Measurements from ENCODE around the gene MATCAP1. TPM values are rescaled to one million over a fixed set of nuclear protein-coding genes. Genes with fewer than 3 reads are reported as not detected.
A peak's percentile ranks its signal among the peaks of the same experiment; 100 is the strongest.

Gene MATCAP1
- total RNA-seq = 1 to 10 TPM; 4.2 to 7.5 TPM
- polyA plus RNA-seq = under 1 TPM; 0.28 to 0.98 (median 0.75) TPM
- 6.1 to 10.5 (median 8.4) reads per million in 6 experiments for total RNA-seq

- Mint-ChIP-seq H3K9me3 (no peaks in the 10 kb centered on the region), H3K27me3 (peaks cover 2 to 12% (median 7%) of the 10 kb centered on the region in 5 donors), H3K4me3 (peak within 1 kb of the TSS in 6 of 10 donors; percentile 55 to 90 (median 80)), H3K27ac (peak within 1 kb of the TSS in 5 of 10 donors; percentile 15 to 89 (median 66)), H3K4me1 (peaks cover 10 to 16% (median 11%) of the 10 kb centered on the region in 4 donors), H3K36me3 (no peaks in the 10 kb centered on the region)
- DNase-seq (peak; percentile 82 to 97 (median 94)), ATAC-seq (peak; percentile 91 to 95)
- POLR2A ChIA-PET = interaction anchor here (0.6 to 2.5 kb wide), 6 partner anchors 9 to 156 kb away, joined by 3 to 15 read pairs (median 4); partner anchors contain the start of genes E2F4, FBXL8, FHOD1 and TRADD
Observed at GRCh38 chr16:67183627-67184452, at the start of gene MATCAP1. TSS of gene MATCAP1 (minus strand) at chr16:67183963. CDS start at chr16:67180610, 3,353 bp downstream.

- POLR2A ChIA-PET = interaction anchor here (1.1 to 7.8 kb wide), 2 partner anchors 12 to 15 kb away, joined by 3 to 99 read pairs; partner anchors contain the start of genes FHOD1 and SLC9A5
- H3K9me3 Mint-ChIP-seq = no peaks in the 10 kb centered on the region
- no peak for DNase-seq
- H3K27me3 Mint-ChIP-seq = no peaks in the 10 kb centered on the region
- no peak for ATAC-seq
- H3K4me1 Mint-ChIP-seq = peaks cover 11 to 25% (median 24%) of the 10 kb centered on the region in 4 donors
- H3K36me3 Mint-ChIP-seq = peaks cover 0 to 32% (median 0%) of the 10 kb centered on the region in 3 donors
- no peak overlapping the region for H3K4me3 Mint-ChIP-seq
- H3K27ac Mint-ChIP-seq = no peak overlapping the region
Observed at GRCh38 chr16:67230809-67231660, 47.3 kb upstream of the MATCAP1 start.

DNA sequence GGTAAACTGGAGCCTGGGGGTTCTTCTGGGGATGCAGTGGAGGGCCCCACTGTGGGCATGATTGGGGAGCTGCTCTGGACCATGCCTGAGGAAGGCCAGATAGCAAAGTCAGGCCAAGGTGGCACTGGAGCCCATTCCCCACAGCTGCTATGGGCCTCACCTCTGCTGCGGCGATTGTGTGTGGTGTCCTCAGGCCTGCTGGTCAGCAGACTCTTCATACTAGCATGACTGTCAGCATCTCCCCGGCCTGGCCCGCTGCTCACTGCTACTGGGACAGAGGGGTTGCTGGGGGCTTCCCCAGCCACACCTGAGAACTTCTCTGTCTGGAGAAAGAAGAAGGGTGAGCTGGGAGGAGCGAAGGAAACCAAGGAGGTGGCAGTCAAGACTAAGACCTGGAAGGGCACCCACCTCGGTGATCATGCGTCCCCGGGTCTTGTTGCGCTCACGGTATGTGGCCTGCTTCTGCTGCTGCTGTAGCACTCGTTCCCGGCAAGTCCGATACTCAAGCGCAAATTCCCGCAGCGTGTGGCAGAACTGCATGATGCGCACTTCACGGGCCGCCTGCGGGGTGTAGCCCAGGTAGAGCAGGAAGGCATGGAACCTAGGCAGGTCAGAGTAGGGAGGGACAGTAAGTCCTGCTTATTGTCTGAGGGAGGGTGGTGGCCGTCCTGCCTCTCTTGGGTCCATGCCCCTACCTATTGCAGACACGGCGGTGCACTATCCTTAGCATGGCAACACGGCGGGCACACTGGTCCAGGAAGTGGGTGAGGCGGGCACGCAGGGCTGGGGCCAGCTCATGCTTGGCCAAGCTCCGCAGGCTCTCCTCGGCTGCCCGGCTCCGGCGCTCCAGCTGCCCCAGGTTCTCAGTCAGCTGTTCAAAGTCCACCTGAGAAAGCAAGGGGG is 46.4 kb upstream of the MATCAP1 start:
- POLR2A ChIA-PET = interaction anchor here (3.6 to 7.8 kb wide), 2 partner anchors 9 to 16 kb away, joined by 24 to 99 read pairs; partner anchors contain the start of genes FHOD1 and SLC9A5
- peaks cover 0 to 30% (median 0%) of the 10 kb centered on the region in 3 donors for H3K36me3 Mint-ChIP-seq
- peak overlapping the region in 2 of 10 donors; percentile 13 to 62 for H3K27ac Mint-ChIP-seq
- ATAC-seq (no peak), DNase-seq (peak in 1 of 10 donors; percentile 32)
- H3K4me1 Mint-ChIP-seq = peaks cover 20 to 33% (median 31%) of the 10 kb centered on the region in 4 donors
- H3K27me3 Mint-ChIP-seq = no peaks in the 10 kb centered on the region
- no peaks in the 10 kb centered on the region for H3K9me3 Mint-ChIP-seq
- peak overlapping the region in 3 of 10 donors; percentile 11 to 59 (median 48) for H3K4me3 Mint-ChIP-seq

DNA sequence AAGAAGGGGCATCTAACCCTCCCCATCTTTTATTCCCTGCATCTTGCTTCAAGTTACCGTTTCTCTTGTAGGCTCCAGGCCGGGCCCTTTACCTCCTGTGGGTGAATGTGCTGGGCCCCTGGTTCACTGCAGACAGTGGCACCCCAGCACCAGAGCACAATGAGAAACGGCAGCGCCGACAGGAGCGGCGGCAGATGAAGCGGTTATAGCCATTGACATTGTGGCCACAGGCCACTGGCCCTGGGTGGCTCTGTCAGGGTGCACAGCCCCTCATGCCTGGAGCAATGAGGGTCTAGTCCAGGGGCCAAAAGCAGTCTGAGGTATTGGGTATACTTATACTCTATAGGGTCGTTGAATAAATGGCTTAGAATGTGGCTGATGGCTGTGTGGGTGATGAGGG is 45.1 kb upstream of the MATCAP1 start:
- H3K4me3 Mint-ChIP-seq = peak overlapping the region in 9 of 10 donors; percentile 22 to 100 (median 99)
- peaks cover 25 to 45% (median 43%) of the 10 kb centered on the region in 4 donors for H3K4me1 Mint-ChIP-seq
- no peaks in the 10 kb centered on the region for H3K27me3 Mint-ChIP-seq
- peaks cover 0 to 29% (median 0%) of the 10 kb centered on the region in 3 donors for H3K36me3 Mint-ChIP-seq
- peak overlapping the region in 3 of 10 donors; percentile 17 to 53 (median 22) for H3K27ac Mint-ChIP-seq
- POLR2A ChIA-PET = interaction anchor here (3.6 to 7.8 kb wide), 2 partner anchors 10 to 17 kb away, joined by 24 to 99 read pairs; partner anchors contain the start of genes FHOD1 and SLC9A5
- no peaks in the 10 kb centered on the region for H3K9me3 Mint-ChIP-seq
- ATAC-seq = no peak
- DNase-seq = peak in 1 of 10 donors; percentile 7

DNA sequence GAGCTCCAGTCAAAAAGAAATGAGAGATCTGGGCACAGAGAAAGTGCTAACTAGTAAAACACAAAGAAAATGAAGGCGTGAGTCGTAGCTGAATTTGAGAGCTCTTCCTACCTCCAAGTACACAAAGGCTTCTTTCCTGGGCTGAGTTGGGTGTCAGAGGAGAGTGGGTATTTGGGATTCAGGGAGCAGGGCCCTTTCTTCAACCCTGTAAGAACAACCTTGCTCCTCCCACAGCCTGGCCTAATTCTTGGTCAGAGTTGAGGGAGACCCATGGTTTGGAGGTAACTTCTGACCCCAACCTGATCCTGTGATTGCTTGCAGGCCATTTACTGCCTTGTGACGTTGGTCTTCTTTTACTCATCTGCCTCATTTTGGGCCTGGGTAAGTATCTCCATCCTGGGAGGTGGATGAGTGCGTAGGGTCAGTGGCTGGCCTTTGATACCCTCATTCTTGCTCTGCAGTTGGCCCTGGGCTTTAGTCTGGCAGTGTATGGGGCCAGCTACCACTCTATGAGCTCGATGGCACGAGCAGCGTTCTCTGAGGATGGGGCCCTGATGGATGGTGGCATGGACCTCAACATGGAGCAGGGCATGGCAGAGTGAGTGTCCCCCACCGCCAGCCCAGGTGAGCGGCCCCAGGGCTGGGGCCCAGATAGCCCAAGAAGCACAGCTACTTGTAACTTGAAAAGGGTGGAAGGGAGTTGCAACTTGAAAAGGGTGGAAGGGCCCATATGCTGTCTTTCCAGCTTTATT is 44.4 kb upstream of the MATCAP1 start:
- Mint-ChIP-seq H3K27ac (peak overlapping the region in 9 of 10 donors; percentile 22 to 99 (median 98)), H3K36me3 (peaks cover 0 to 25% (median 0%) of the 10 kb centered on the region in 3 donors)
- ATAC-seq = no peak

GRCh38 chr16:67227567-67227921 is 43.8 kb upstream of the MATCAP1 start:
- H3K4me1 Mint-ChIP-seq = peaks cover 25 to 53% (median 48%) of the 10 kb centered on the region in 4 donors
- no peaks in the 10 kb centered on the region for H3K9me3 Mint-ChIP-seq
- ATAC-seq (no peak), DNase-seq (no peak)
- peak overlapping the region; percentile 97 to 100 (median 99) for H3K4me3 Mint-ChIP-seq
- peaks cover 0 to 25% (median 0%) of the 10 kb centered on the region in 3 donors for H3K36me3 Mint-ChIP-seq
- no peaks in the 10 kb centered on the region for H3K27me3 Mint-ChIP-seq
- H3K27ac Mint-ChIP-seq = peak overlapping the region; percentile 93 to 99 (median 99)
- POLR2A ChIA-PET = interaction anchor here (1.0 to 7.8 kb wide), 14 partner anchors 7 to 199 kb away, joined by 3 to 99 read pairs (median 4); partner anchors contain the start of genes CBFB, E2F4, FBXL8 and FHOD1

More for the DNA sequence above, 44.4 kb upstream of the MATCAP1 start:
- POLR2A ChIA-PET = interaction anchor here (1.3 to 7.8 kb wide), 4 partner anchors 11 to 35 kb away, joined by 4 to 99 read pairs (median 20); partner anchors contain the start of genes E2F4, FHOD1 and SLC9A5
- H3K9me3 Mint-ChIP-seq = no peaks in the 10 kb centered on the region
- peak overlapping the region; percentile 97 to 100 (median 99) for H3K4me3 Mint-ChIP-seq
- H3K27me3 Mint-ChIP-seq = no peaks in the 10 kb centered on the region
- H3K4me1 Mint-ChIP-seq = peaks cover 25 to 49% (median 46%) of the 10 kb centered on the region in 4 donors
- DNase-seq = no peak

DNA sequence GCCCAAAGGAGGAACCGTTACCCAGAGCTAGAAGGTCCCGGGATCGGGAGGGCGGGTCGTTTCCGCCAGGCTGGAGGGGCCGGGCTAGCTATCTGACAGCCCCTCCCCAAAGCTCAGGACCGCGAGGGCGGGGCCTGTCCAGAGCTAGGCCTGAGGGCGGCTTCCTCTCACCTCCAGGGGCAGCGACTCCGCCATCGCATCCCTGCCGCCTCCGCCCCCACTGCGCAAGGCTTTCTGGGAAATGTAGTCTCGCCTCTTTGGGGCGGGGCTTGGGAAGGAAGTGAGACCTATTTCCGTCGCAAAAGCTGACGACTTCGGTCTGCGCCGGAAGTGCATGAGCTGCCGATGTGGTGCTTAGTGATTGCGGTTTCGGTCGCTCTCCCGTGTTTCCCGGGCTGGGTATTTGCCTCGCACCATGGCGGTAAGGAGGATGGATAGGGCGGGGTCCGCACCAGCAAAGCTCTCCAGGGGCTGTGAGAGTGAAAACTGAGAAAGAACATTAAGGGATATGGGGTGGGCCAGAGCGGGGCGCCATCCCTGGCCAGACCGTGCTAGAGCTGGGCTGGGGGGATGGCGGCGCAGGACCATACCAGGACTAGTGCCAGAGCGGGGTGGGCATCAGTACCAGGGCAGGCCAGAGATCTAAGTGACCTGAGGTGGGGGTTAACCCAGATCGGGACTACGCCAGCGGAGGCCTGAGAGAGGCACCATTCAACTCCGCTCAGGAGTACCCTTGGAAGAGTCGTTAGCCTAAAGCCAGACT is 43.2 kb upstream of the MATCAP1 start, which contains the start of gene TMEM208:
Gene TMEM208 (plus strand): TSS at position 327 of the 763 bp plus-strand sequence. CDS start 89 bp downstream, at position 416.
- Mint-ChIP-seq H3K36me3 (peaks cover 0 to 25% (median 0%) of the 10 kb centered on the region in 3 donors), H3K4me1 (peaks cover 25 to 53% (median 48%) of the 10 kb centered on the region in 4 donors)

GRCh38 chr16:67226295-67226803 is 42.6 kb upstream of the MATCAP1 start:
- POLR2A ChIA-PET = interaction anchor here (0.8 to 7.8 kb wide), 15 partner anchors 9 to 197 kb away, joined by 3 to 99 read pairs (median 4); partner anchors contain the start of genes CBFB, E2F4, FBXL8 and FHOD1
- no peak for ATAC-seq

More for the DNA sequence above, 43.2 kb upstream of the MATCAP1 start, which contains the start of gene TMEM208:
- peak; percentile 91 to 99 (median 98) for DNase-seq
- Mint-ChIP-seq H3K27me3 (no peaks in the 10 kb centered on the region), H3K27ac (peak within 1 kb of the TSS; percentile 93 to 99 (median 99)), H3K4me3 (peak within 1 kb of the TSS; percentile 97 to 100 (median 99)), H3K9me3 (no peaks in the 10 kb centered on the region)
- ATAC-seq = peak; percentile 94 to 95
- POLR2A ChIA-PET = interaction anchor here (0.8 to 7.8 kb wide), 16 partner anchors 8 to 198 kb away, joined by 3 to 99 read pairs (median 4); partner anchors contain the start of genes CBFB, E2F4, FBXL8 and FHOD1

DNA sequence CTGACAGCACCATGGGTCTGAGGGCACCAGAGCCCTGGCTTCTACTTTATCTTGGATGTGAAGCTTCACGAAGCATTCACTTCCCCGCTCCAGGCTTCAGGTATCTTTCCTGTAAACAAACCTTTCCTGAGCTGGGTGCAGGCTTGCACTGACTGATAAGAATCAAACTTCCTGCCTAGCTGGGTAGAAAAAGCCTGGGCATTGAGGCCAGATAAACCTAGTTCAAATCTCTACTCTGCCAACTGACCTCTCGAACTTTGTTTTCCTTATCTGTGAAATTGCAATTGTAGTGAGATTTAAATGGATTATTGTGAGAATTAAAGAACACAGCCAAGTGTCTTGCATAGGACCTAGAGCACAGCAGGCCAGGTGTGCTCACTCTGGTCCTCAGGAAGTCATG is 40.2 kb upstream of the MATCAP1 start:
- POLR2A ChIA-PET = interaction anchor here (2.5 kb wide), 1 partner anchor 16 kb away, joined by 10 read pairs; no protein-coding TSS in a partner anchor
- H3K27ac Mint-ChIP-seq = peak overlapping the region in 8 of 10 donors; percentile 1 to 85 (median 36)
- ATAC-seq (no peak), DNase-seq (no peak)
- peaks cover 28 to 53% (median 48%) of the 10 kb centered on the region in 4 donors for H3K4me1 Mint-ChIP-seq
- H3K36me3 Mint-ChIP-seq = peaks cover 0 to 14% (median 3%) of the 10 kb centered on the region in 3 donors
- H3K4me3 Mint-ChIP-seq = no peak overlapping the region
- no peaks in the 10 kb centered on the region for H3K27me3 Mint-ChIP-seq
- H3K9me3 Mint-ChIP-seq = no peaks in the 10 kb centered on the region

More at GRCh38 chr16:67226295-67226803, 42.6 kb upstream of the MATCAP1 start:
- DNase-seq = no peak
- Mint-ChIP-seq H3K27me3 (no peaks in the 10 kb centered on the region), H3K4me1 (peaks cover 25 to 53% (median 48%) of the 10 kb centered on the region in 4 donors), H3K27ac (peak overlapping the region; percentile 93 to 99 (median 99)), H3K4me3 (peak overlapping the region; percentile 97 to 100 (median 99)), H3K36me3 (peaks cover 0 to 22% (median 0%) of the 10 kb centered on the region in 3 donors), H3K9me3 (no peaks in the 10 kb centered on the region)

Data from naive thymus-derived CD8-positive, alpha-beta T cell (primary cell).